Suprapubic skin (tissue), 3 donors: ENCODE data around the gene ANO3.

Experiments used
- CTCF ChIP-seq, 2 donors: fragments of 200-600 bp in 1 of 2; fragments of 450-650 bp in 1 of 2; sonication (generic) in 1 of 2; IDR thresholded peaks; one replicate each; pipeline ENCODE4 v1.5.1; 2016 to 2019; ENCODE audit warnings: antibody characterized with exemption in 2 of 2, mild to moderate bottlenecking in 1 of 2, moderate library complexity in 1 of 2
- EP300 ChIP-seq: sonication (generic); formaldehyde crosslinking; IDR thresholded peaks from one replicate; pipeline ENCODE4 v1.6.1; 2017; ENCODE audit warnings: antibody characterized with exemption
- POLR2A ChIP-seq, 2 donors: fragments of 450-650 bp; IDR thresholded peaks; one replicate each; pipeline ENCODE4 v1.6.1; 2017; ENCODE audit warnings: antibody characterized with exemption in 2 of 2, mild to moderate bottlenecking in 2 of 2, moderate library complexity in 2 of 2

GRCh38 chr11:26467506-26467905 is 135.6 kb downstream of the ANO3 start:
- TF ChIP-seq POLR2A (IDR thresholded peaks at IDR 0.05) (no peak), CTCF (IDR thresholded peaks at IDR 0.05) (no peak), EP300 (no peak)
